HG03342 (cell line): ENCODE measurements around the gene C12orf57.

Source experiments
- ATAC-seq: cut with Tn5 transposase; IDR thresholded peaks from one replicate; pipeline ENCODE4 v1.9.1; 2021; ENCODE audit warnings: mild to moderate bottlenecking, moderate library complexity; ENCODE audit not compliant: unreplicated experiment

C12orf57 gene

GRCh38 chr12:6987956-6988553, 44.2 kb downstream of the C12orf57 start:
- no peak for ATAC-seq
